ENCODE results near the gene CPB1. TPM values are rescaled to one million over a fixed set of nuclear protein-coding genes. Genes with fewer than 3 reads are reported as not detected.

The CPB1 gene
- total RNA-seq, 1 donor from 2014 or later, result not detected

- TF ChIP-seq, protein P1, sequence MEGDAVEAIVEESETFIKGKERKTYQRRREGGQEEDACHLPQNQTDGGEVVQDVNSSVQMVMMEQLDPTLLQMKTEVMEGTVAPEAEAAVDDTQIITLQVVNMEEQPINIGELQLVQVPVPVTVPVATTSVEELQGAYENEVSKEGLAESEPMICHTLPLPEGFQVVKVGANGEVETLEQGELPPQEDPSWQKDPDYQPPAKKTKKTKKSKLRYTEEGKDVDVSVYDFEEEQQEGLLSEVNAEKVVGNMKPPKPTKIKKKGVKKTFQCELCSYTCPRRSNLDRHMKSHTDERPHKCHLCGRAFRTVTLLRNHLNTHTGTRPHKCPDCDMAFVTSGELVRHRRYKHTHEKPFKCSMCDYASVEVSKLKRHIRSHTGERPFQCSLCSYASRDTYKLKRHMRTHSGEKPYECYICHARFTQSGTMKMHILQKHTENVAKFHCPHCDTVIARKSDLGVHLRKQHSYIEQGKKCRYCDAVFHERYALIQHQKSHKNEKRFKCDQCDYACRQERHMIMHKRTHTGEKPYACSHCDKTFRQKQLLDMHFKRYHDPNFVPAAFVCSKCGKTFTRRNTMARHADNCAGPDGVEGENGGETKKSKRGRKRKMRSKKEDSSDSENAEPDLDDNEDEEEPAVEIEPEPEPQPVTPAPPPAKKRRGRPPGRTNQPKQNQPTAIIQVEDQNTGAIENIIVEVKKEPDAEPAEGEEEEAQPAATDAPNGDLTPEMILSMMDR (conservative IDR thresholded peaks at IDR 0.05), result no peak
- no peak overlapping the region for H3K4me3 Mint-ChIP-seq
- no peaks in the 10 kb centered on the region for H3K27me3 Mint-ChIP-seq (ENCODE audit: low read depth)
- no peak for DNase-seq (ENCODE audit: low read depth, low spot score)
- H3K4me1 Mint-ChIP-seq, result no peaks in the 10 kb centered on the region
- H3K27ac Mint-ChIP-seq (ENCODE audit: unreplicated experiment), result no peak overlapping the region
- no peaks in the 10 kb centered on the region for H3K36me3 Mint-ChIP-seq (ENCODE audit: low read depth)
- H3K9me3 Mint-ChIP-seq, result no peaks in the 10 kb centered on the region
These were observed 29.7 kb downstream of the CPB1 start for GRCh38 chr3:148857316-148857715.

DNA sequence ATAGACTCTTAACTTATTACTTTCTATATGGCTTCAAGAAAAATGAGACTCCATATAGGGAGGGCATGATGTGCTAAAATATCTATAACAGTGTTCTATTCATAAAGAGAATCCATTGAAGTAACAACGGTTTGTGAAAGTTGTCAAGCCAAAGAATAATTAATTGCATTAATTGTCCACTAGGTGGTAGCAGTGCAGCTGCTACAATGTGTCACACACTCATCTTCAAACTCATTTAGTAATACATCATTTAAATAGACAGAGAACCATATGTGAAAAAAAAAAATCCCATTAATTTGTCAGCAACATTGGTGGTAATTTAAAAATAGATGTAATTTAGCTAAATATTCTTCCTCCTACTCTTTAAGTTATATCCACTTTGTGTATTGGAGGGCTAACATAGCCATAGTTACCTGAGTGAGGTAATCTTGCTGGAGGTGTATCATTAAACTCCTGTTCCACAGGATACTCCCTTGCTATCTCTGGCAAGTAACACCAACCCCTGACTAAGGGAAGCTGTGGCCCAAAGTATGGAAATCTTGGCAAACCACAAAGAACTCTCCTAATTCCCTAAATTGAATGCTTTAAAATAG, 33.8 kb downstream of the CPB1 start:
- TF ChIP-seq, protein P1 (conservative IDR thresholded peaks at IDR 0.05), result peak; percentile 83
- no peaks in the 10 kb centered on the region for H3K4me1 Mint-ChIP-seq
- H3K9me3 Mint-ChIP-seq, result no peaks in the 10 kb centered on the region
- H3K27ac Mint-ChIP-seq (ENCODE audit: unreplicated experiment), result no peak overlapping the region
- H3K4me3 Mint-ChIP-seq, result no peak overlapping the region
- H3K36me3 Mint-ChIP-seq (ENCODE audit: low read depth), result no peaks in the 10 kb centered on the region
- no peaks in the 10 kb centered on the region for H3K27me3 Mint-ChIP-seq (ENCODE audit: low read depth)
- DNase-seq (ENCODE audit: low read depth, low spot score), result no peak

DNA sequence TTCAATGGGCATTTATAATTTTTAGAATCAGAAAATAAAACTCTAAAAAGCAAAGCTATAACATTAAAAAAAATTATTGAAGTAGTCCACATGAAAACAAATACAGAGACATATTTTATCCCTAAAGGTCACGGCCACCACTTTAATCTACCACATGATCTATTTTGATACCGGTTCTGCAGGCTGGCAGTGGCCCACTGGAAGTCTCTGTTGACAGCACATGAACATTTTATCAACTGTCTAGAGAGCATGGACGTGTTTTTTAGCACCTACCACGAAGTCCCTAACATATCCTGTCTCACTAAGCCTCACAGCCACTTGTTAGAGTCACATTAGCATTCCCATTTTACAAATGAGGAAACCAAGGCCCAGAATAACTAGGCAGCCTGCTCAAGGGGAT, 35.7 kb downstream of the CPB1 start:
- no peaks in the 10 kb centered on the region for H3K4me1 Mint-ChIP-seq
- no peaks in the 10 kb centered on the region for H3K9me3 Mint-ChIP-seq
- peak overlapping the region; percentile 13 for H3K27ac Mint-ChIP-seq (ENCODE audit: unreplicated experiment)
- H3K4me3 Mint-ChIP-seq, result no peak overlapping the region
- H3K36me3 Mint-ChIP-seq (ENCODE audit: low read depth), result no peaks in the 10 kb centered on the region
- H3K27me3 Mint-ChIP-seq (ENCODE audit: low read depth), result no peaks in the 10 kb centered on the region
- TF ChIP-seq, protein P1 (conservative IDR thresholded peaks at IDR 0.05), result no peak
- no peak for DNase-seq (ENCODE audit: low read depth, low spot score)

GRCh38 chr3:148863814-148864213, 36.2 kb downstream of the CPB1 start:
- TF ChIP-seq, protein P1 (conservative IDR thresholded peaks at IDR 0.05), result no peak
- no peak for DNase-seq (ENCODE audit: low read depth, low spot score)
- no peak overlapping the region for H3K27ac Mint-ChIP-seq (ENCODE audit: unreplicated experiment)
- no peaks in the 10 kb centered on the region for H3K9me3 Mint-ChIP-seq
- no peak overlapping the region for H3K4me3 Mint-ChIP-seq
- H3K36me3 Mint-ChIP-seq (ENCODE audit: low read depth), result no peaks in the 10 kb centered on the region
- no peaks in the 10 kb centered on the region for H3K4me1 Mint-ChIP-seq
- no peaks in the 10 kb centered on the region for H3K27me3 Mint-ChIP-seq (ENCODE audit: low read depth)

- TF ChIP-seq, protein P1 (conservative IDR thresholded peaks at IDR 0.05), result no peak
- Mint-ChIP-seq H3K27ac (ENCODE audit: unreplicated experiment) (no peak within 1 kb of the TSS), H3K27me3 (ENCODE audit: low read depth) (no peaks in the 10 kb centered on the region), H3K4me3 (no peak within 1 kb of the TSS), H3K4me1 (no peaks in the 10 kb centered on the region), H3K36me3 (ENCODE audit: low read depth) (no peaks in the 10 kb centered on the region), H3K9me3 (no peaks in the 10 kb centered on the region)
- DNase-seq (ENCODE audit: low read depth, low spot score), result no peak
These were observed 37.4 kb downstream of the CPB1 start, which contains the start of gene CPA3 for GRCh38 chr3:148865049-148865448. TSS of gene CPA3 (plus strand) at chr3:148865296. CDS start at chr3:148865308, 12 bp downstream.

Data from neural crest cell (in vitro differentiated cells).